Measurements from ENCODE around the gene HLA-DRB1.
"Not testable (repeated sequence)": the region's sequence is repeated elsewhere in the genome, so short reads cannot be mapped to it uniquely, and the experiment has no call there.

HLA-DRB1 gene

DNA sequence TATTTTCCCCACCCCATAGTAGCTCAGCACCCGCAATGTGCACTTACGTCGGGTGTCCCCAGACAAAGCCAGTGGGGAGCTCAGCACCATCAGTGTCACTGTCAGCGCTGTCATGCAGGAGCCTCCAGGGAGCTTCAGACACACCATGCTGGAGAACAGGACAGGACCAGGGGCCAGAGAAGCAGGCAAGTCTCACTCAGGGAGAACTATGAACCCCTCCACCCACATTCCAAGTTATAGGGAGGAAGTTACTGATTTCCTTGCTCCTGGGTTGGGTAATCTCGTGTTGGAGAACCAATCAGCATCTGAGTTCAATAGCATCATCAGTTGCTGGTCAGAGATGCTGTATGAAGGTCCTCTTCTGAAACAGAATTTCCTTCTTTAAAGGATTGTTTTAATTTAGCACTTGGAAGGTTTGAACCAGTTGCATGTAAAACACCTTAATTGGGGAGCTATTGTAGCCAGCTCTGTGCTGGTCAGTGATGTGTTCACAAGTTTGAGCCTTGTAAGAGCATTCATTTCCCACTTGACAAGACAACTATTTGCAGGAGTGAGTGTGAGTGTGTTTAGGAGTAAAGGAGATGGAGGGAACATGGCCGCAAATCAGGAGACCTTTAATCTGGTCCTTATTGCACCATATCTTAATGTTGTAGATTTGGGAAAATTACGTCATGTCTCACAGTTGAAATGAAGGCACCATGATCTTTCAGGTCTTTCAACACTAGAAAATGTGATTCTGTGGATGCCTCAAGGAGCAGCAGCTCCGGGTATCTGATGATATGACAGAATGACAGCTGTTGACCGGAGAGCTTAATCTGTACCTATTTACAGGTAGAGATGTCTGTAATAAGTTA, at the start of gene HLA-DRB1:
HLA-DRB1 (minus strand) TSS at position 253 of the 854 bp plus-strand sequence; CDS start at position 147, 106 bp downstream.
- no peak for DNase-seq (ENCODE audit: low read depth in 2 of 2)

- no peak for DNase-seq (ENCODE audit: low read depth in 2 of 2)
Measured at GRCh38 chr6:32638532-32639219, 49.0 kb upstream of the HLA-DRB1 start.

GRCh38 chr6:32637883-32638282, 48.2 kb upstream of the HLA-DRB1 start:
- no peak for DNase-seq (ENCODE audit: low read depth in 2 of 2)

DNA sequence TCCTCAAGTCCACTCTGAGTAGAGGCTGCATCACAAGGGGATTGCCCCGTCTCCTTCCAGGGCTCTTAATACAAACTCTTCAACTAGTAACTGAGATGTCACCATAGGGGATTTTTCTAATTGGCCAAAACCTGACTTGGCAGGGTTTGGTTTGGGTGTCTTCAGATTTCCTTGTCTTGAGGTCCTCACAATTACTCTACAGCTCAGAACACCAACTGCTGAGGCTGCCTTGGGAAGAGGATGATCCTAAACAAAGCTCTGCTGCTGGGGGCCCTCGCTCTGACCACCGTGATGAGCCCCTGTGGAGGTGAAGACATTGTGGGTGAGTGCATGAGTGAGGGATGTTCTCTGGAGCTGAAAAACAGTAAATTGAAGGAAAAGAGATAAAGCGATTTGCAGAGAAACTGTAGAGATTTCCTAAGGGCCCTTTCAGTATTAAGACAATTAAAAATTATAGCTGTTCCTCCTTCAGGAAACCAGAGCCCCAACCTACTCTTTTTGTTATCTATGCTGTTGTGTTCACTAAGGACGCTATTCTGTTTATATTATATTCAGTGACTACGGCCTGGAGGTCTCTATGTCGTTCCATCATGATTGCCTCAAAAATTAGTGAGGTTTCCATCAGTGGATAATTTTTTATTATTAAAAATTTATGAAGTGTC, 47.7 kb upstream of the HLA-DRB1 start, which contains the start of gene HLA-DQA1:
HLA-DQA1 (plus strand) TSS at position 188 of the 662 bp plus-strand sequence; CDS start at position 241, 53 bp downstream.
- DNase-seq (ENCODE audit: low read depth in 2 of 2), result no peak

GRCh38 chr6:32635526-32636123, 46.0 kb upstream of the HLA-DRB1 start:
- DNase-seq (ENCODE audit: low read depth in 2 of 2), result no peak

DNA sequence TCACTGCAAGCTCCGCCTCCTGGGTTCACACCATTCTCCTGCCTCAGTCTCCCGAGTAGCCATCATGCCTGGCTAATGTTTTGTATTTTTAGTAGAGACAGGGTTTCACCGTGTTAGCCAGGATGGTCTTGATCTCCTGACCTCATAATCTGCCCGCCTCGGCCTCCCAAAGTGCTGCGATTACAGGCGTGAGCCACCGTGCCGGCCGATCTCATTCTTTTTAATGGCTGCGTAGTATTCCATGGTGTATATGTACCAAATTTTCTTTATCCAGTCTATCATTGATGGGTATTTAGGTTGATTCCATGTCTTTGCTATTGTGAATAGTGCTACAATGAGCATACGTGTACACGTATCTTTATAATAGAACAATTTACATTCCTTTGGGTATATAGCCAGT, 40.1 kb upstream of the HLA-DRB1 start:
- DNase-seq (ENCODE audit: low read depth in 2 of 2), result not testable (repeated sequence)

DNA sequence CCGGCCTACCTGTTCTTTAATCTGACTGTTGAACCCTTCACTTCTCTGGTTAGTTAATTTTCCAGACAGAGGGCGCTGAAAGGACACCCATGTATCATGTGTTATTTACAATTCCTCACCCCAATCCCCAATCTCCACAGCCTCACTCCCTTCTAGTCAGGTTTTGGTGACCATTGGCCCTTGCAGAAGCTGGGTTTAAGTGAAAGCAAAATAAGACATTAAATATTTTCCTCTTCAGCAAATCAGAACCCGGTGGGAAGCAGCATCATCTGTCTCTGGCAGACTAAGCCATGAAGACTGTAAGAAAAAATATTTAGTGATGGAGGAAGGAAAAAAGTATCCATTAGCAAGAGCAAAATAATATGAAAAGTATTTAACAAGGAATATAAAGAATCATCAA, 38.2 kb upstream of the HLA-DRB1 start:
- no peak for DNase-seq (ENCODE audit: low read depth in 2 of 2)

DNA sequence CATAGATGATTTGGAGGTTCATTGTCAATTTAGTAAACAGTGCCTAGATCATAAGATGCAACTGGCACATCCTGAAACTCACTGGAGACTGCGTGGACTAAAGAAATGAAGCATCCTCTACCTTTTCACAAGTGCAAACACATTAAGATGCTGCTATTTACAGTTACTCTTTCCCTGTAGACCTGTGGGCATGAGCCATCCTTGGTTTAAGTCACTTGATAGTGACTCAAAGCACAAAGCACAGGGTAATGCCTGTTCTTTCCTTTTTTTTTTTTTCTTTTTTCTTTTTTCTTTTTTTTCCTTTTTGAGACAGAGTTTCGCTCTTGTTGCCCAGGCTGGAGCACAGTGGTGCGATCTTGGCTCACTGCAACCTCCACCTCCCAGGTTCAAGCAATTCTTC, 37.6 kb upstream of the HLA-DRB1 start:
- no peak for DNase-seq (ENCODE audit: low read depth in 2 of 2)

DNA sequence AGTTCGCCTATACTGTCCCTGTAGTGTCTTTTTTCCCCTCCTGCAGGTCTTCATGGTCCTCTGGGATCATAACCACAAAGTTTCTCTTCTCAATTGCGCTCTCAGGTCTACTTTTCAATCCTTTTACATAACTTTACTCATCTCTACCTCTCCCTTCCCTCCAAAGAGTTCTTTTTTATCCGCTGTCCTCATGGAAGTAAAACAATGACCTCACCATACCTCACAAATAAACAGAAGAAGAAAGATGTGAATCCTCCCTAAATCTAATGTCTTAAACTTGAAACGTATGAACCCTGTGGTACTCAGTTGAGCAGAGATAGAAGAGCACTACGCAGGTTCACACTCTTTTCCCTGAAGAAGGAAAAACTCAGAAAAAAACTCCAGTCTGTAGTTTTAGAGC, 35.5 kb upstream of the HLA-DRB1 start:
- no peak for DNase-seq (ENCODE audit: low read depth in 2 of 2)

GRCh38 chr6:32624565-32624964, 34.9 kb upstream of the HLA-DRB1 start:
- no peak for DNase-seq (ENCODE audit: low read depth in 2 of 2)

DNA sequence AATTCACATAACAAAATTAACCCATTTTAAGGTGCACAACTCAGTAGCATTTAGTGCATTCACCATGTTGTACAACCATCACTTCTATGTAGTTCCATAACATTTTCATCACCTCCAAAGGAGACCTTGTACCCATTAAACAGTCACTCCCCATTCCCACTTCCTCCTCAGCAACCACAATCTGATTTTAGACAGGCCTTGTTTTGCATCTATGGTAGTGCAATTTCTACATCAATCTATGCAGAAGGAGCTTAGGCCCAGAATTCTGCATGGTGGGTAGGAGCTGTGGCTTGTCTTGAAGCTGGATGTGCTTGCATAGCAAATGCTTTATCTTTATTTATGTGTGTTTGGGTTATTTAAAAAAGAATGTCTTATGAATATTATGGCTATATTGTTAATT, 34.0 kb upstream of the HLA-DRB1 start:
- DNase-seq (ENCODE audit: low read depth in 2 of 2), result no peak

- DNase-seq (ENCODE audit: low read depth in 2 of 2), result peak in 1 of 2 experiments; percentile 9
Measured at GRCh38 chr6:32622545-32623401, 33.1 kb upstream of the HLA-DRB1 start.

DNA sequence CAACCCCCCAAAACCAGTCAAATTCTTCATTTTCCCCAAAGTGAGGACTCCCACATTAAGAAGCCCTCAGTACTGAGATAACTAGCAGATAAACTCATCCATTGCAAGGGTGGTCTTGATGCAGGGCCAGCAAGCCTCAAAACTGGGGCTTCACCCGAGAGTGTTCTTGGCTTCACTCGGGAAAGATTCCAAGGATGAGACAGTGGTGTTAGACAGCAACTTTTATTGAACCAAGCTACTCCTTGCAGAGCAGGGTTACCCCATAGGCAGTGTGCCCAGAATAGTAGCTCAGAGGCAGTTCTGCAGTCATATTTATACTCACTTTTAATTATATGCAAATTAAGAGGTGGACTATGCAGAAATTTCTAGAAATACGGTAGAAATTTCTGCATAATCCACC, 31.7 kb upstream of the HLA-DRB1 start:
- no peak for DNase-seq (ENCODE audit: low read depth in 2 of 2)

DNA sequence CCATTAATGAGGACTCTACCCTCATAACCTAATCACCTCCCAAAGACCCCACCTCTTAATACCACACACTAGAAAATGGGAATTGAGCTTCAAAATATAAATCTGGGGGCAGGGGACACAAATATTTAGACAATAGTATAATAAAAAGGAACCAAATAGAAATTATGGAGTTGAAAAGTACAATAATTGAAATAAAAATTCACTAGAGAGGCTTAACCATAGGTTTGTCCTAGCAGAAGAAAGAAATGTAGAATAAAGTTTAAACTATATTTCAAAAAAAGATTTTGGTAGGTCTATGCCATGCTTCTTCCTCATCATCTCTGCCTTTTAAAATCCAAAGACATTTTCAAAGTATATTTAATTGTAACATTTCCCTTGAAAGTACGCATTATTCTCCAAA, 28.1 kb upstream of the HLA-DRB1 start:
- DNase-seq (ENCODE audit: low read depth in 2 of 2), result no peak

- DNase-seq (ENCODE audit: low read depth in 2 of 2), result no peak
Measured at GRCh38 chr6:32615885-32616532, 26.4 kb upstream of the HLA-DRB1 start.

- DNase-seq (ENCODE audit: low read depth in 2 of 2), result no peak
Measured at GRCh38 chr6:32614366-32615081, 24.9 kb upstream of the HLA-DRB1 start.

GRCh38 chr6:32613475-32613874, 23.8 kb upstream of the HLA-DRB1 start:
- DNase-seq (ENCODE audit: low read depth in 2 of 2), result no peak

DNA sequence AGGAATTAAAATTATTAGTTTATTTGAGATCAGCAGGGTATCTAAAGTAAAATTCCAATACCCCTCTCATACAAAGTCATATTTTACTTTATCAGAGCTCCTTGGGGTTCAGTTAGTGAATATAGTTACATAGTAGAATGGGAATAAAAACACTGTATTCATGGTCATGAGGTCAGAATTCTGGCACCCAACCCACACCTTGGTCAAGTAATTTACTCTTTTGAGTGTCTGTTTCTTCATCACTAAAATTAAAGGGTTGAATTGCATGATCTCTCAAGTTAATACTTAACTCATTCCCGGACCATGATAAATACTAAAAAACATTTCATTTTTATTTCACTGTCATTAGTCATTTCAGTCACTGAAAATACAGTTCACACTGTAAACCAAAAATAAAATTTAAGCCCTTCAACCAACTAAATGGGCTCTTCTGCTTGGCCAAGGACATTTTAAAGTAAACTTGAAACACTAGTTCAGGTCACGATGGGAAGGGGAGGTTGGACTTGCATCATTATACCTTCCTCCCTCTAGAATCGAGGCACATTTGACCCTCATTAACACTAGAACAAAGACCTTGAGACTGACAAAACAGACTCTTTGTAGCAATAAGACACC, 21.1 kb upstream of the HLA-DRB1 start:
- no peak for DNase-seq (ENCODE audit: low read depth in 2 of 2)

All from fibroblast of skin of left quadriceps (primary cell).